Measurements from ENCODE around the gene NOTUM.
A peak's percentile ranks its signal among the peaks of the same experiment; 100 is the strongest.

Gene NOTUM

GRCh38 chr17:81959362-81960129 lies 1.4 kb downstream of the NOTUM start:
- peak; percentile 33 for TF ChIP-seq CTCF (IDR thresholded peaks at IDR 0.05; ENCODE audit: low read depth, low read length, missing control alignments)
- DNase-seq (ENCODE audit: extremely low read depth, low read depth): no peak
- H3K4me3 ChIP-seq (replicated peaks; ENCODE audit: low read depth, low read length): no peak overlapping the region

DNA sequence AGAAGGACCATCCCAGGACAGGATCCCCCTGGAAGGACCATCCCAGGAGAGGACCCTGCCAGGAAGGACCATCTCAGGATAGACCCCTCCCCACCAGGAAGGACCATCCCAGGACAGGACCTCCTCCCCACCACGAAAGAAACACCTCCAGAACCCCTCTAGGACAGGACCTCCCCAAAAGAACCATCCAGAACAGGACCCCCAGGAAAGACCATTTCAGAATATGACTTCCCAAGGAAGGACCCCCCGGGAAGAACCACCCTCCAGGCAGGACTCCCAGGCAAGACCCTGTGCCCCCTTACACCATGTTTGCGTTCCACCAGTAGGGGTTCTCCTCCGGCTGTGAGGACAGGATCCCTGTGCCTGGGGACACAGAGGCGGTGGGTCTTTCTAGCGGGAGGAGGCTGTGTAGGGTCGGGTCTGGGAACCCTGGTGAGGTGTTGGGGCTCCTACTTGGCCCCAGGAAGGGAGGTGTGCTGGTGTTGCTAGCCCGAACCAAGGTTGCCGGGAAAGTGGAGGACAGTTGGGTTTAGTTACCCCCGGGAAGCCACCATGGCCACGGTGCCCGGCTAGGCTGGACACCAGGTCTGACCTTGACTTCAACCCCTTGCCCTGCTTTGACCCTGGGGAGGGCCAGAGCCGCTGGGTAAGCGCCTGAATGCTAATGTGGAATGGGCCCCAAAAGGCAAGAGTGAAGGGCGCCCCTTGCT lies 2.2 kb downstream of the NOTUM start:
- TF ChIP-seq CTCF (IDR thresholded peaks at IDR 0.05; ENCODE audit: low read depth, low read length, missing control alignments): no peak
- H3K4me3 ChIP-seq (replicated peaks; ENCODE audit: low read depth, low read length): no peak overlapping the region
- no peak for DNase-seq (ENCODE audit: extremely low read depth, low read depth)

DNA sequence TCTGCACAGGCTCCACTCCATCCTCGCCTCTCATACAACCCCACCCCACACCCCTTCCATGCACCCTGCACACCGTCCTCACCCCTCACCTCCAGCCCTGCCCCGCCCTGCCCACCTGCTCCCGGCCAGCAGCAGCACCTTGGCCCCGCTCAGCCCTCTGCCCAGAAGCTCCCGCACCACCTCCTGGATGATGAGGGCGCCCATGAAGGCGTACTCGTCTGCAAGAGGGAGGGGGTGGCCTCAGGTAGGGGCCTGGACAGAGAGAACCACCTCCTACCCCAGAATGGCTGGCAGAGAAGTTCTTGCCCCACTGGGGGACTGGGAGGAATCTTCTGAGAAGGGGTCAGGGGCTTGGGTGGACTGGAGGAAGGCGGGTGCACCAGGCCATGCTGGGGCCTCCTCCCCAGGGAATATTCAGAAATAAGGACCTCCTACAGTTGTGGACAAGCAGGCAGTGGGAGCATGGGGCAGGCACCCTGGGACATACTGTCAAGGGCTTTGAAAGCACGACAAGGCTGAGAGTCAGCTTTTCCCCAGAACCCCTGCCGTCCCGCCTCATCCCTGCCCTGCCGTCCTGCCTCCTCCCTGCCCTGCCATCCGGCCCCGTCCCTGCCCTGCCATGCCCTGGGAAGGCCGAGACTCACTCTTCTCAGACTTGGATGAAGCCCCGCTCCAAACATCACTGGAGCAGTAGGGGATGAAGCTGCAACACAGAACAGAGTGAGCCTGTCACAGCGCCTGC lies 3.1 kb downstream of the NOTUM start:
- no peak for DNase-seq (ENCODE audit: extremely low read depth, low read depth)
- no peak for TF ChIP-seq CTCF (IDR thresholded peaks at IDR 0.05; ENCODE audit: low read depth, low read length, missing control alignments)
- H3K4me3 ChIP-seq (replicated peaks; ENCODE audit: low read depth, low read length): no peak overlapping the region

- no peak overlapping the region for H3K4me3 ChIP-seq (replicated peaks; ENCODE audit: low read depth, low read length)
- DNase-seq (ENCODE audit: extremely low read depth, low read depth): no peak
- no peak for TF ChIP-seq CTCF (IDR thresholded peaks at IDR 0.05; ENCODE audit: low read depth, low read length, missing control alignments)
Measured at GRCh38 chr17:81956607-81957589, 4.1 kb downstream of the NOTUM start.

GRCh38 chr17:81955756-81956544 lies 5.0 kb downstream of the NOTUM start:
- TF ChIP-seq CTCF (IDR thresholded peaks at IDR 0.05; ENCODE audit: low read depth, low read length, missing control alignments): no peak
- no peak overlapping the region for H3K4me3 ChIP-seq (replicated peaks; ENCODE audit: low read depth, low read length)
- DNase-seq (ENCODE audit: extremely low read depth, low read depth): no peak

All from HFF-Myc (cell line).